Activated CD8-positive, alpha-beta memory T cell treated with anti-CD3 and anti-CD28 coated beads for 36 hours (primary cell): Measurements from ENCODE around the gene HSPA1L. TPM values are rescaled to one million over a fixed set of nuclear protein-coding genes. Genes with fewer than 3 reads are reported as not detected.

ENCODE experiments used
- CTCF ChIA-PET: fragments of 350-600 bp; sonication (Branson Sonifier 250); formaldehyde crosslinking; loops from one replicate; lab custom pipeline; 2021; ENCODE audit warnings: antibody characterized with exemption; lab: Charles Lee
- POLR2A ChIA-PET: fragments of 350-600 bp; sonication (Branson Sonifier 250); formaldehyde crosslinking; loops from one replicate; lab custom pipeline; 2021; ENCODE audit warnings: antibody characterized with exemption; lab: Charles Lee
- total RNA-seq, 2 experiments: library from RNA; stranded (reverse); gene quantifications; one replicate each; pipeline ENCODE4 v1.2.3, GENCODE V29; 2021

HSPA1L gene
- total RNA-seq, 2 experiments from 2014 or later: 2.6 to 2.7 TPM

DNA sequence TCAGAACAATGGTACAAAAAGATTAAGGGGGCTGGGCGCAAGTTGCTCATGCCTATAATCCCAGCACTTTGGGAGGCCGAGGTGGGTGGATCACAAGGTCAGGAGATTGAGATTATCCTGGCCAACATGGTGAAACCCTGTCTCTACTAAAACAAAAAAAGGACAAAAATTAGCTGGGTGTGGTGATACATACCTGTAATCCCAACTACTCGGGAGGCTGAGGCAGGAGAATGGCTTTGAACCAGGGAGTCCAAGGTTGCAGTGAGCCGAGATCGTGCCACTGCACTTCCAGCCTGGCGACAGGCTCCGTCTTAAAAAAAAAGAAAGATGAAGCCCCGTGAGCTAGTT lies 24.7 kb upstream of the HSPA1L start:
- CTCF ChIA-PET: interaction anchor here (0.5 kb wide), 1 partner anchor 9 kb away, joined by 3 read pairs; no protein-coding TSS in a partner anchor
- POLR2A ChIA-PET: interaction anchor here (0.8 kb wide), 1 partner anchor 12 kb away, joined by 3 read pairs; the partner anchor contains the start of gene HSPA1B

DNA sequence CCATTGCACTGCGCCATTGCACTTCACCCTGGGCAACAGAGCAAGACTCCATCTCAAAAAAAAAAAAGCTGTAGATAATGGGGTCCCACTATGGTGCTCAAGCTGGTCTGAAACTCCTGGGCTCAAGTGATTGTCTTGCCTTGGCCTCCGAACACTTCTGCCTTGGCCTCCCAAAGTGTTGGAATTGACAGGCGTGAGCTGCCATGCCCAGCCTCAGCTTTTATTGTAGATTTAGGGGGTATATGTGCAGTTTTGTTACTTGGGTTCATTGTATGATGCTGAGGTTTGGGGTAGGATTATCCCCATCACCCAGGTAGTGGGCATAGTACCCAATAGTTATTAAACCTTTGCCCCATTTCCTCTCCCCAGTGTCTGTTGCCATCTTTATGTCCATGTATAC lies 23.9 kb upstream of the HSPA1L start:
- CTCF ChIA-PET: interaction anchor here (0.9 kb wide), 2 partner anchors 28 to 68 kb away, joined by 3 to 4 read pairs; no protein-coding TSS in a partner anchor
- POLR2A ChIA-PET: interaction anchor here (1.7 kb wide), 1 partner anchor 9 kb away, joined by 4 read pairs; no protein-coding TSS in a partner anchor

DNA sequence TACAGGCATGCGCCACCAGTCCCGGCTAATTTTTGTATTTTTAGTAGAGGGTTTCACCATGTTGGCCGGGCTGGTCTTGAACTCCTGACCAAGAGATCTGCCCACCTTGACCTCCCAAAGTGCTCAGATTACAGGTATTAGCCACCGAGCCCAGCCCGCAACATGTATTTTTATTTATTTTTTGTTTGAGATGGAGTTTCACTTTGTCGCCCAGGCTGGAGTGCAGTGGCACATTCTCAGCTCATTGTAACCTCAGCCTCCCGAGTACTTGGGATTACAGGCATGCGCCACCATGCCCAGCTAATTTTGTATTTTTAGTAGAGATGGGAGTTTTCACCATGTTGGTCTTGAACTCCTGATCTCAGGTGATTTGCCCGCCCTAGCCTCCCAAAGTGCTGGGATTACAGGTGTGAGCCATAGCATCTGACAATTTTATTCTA lies 23.1 kb upstream of the HSPA1L start:
- CTCF ChIA-PET: interaction anchor here (0.6 kb wide), 1 partner anchor 52 kb away, joined by 3 read pairs; no protein-coding TSS in a partner anchor
- POLR2A ChIA-PET: interaction anchor here (0.6 to 1.7 kb wide), 3 partner anchors 8 to 260 kb away, joined by 3 to 7 read pairs (median 4); no protein-coding TSS in a partner anchor

DNA sequence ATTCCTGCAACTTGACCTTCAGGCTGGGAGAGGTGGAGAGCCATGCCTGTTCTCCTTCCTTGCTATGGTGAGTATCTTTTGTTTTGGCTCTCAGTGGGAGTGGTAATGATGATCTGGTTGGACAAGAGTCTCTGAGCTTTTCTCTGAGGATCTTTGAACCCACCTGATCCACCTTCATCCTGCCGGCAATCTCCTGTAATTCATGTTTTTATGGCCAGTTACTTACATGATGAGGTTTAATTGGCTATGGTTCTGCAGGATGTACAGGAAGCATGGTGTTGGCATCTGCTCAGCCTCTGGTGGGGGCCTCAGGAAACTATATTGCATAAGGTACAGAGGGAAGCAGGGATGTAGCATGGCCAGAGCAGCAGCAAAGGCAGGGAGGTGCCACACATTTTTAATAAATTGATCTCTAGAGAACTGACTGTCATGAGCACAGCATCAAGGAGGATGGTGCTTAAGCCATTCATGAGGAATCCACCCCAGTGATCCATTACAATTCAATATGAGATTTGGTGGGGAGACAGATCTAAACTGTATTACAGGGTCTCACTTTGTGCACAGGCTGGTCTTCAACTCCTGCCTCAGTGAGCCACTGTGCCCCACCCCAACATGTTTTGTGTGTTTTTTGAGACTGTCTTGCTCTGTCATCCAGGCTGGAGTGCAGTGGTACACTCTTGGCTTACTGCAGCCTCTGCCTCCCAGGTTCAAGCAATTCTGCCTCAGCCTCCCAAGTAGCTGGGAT lies 22.5 kb upstream of the HSPA1L start:
- ChIA-PET CTCF (interaction anchor here (0.6 to 3.1 kb wide), 5 partner anchors 26 to 98 kb away, joined by 3 to 8 read pairs (median 4); partner anchors contain the start of genes MSH5 and NEU1), POLR2A (interaction anchor here (0.7 to 1.7 kb wide), 3 partner anchors 8 to 25 kb away, joined by 4 read pairs; partner anchors contain the start of gene NEU1)

DNA sequence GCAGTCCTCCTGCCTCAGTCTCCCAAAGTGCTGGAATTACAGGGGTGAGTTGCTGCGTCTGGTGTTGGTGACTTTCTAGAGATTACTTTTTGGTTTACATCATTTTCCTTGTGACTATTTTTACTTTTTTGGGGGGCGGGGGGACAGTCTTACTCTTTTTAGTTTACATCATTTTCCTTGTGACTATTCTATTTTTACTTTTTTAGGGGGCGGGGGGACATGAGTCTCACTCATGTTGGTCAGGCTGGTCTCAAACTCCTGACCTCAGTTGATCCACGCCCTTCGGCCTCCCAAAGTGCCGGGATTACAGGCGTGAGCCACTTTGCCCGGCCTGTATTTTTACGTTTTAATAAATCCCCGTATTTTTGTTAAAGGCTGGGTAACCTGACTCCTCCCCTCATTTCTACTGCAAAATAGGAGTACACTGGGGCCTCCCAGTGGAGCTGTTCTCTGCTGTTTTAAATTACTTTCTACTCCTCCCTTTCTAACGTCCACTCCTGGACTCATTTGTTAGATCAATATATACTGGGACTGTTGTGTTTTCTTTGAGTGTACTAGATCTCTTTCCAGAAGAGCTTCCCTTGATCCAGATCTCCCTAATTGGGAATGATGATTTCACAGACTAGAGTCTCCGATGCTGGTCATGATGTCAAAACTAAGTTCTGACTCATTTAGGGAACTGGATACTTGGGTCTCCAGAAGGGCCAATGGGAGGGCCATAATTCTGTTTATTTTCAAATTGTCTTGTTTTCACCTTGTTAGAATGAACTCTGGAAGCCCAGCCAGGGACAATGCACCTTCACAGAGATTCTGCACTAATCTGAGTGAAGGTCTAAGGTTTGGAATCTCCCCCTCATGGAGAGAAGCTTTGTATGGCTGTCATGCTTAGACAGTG lies 21.6 kb upstream of the HSPA1L start:
- POLR2A ChIA-PET: interaction anchor here (0.7 to 1.2 kb wide), 4 partner anchors 23 to 40 kb away, joined by 3 to 7 read pairs (median 4); partner anchors contain the start of gene NEU1
- CTCF ChIA-PET: interaction anchor here (0.6 to 3.1 kb wide), 6 partner anchors 26 to 97 kb away, joined by 3 to 8 read pairs (median 4); partner anchors contain the start of genes MSH5 and NEU1

DNA sequence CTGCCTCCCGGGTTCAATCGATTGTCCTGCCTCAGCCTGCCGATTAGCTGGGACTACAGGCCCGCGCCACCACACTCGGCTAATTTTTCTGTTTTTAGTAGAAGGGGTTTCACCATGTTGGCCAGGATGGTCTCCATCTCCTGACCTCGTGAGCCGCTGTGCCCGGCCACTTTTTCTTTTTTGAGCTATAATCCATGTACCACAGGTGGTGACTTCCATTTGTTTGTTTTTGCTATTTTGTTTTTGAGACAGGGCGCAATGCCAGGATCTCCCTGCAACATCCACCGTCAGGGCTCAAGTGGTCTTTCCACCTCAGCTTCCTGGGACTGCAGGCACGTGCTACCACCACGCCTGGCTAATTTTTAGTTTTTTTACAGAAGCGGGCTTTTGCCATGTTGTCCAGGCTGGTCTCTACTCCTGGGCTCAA lies 21.0 kb upstream of the HSPA1L start:
- CTCF ChIA-PET: interaction anchor here (0.7 to 3.1 kb wide), 6 partner anchors 27 to 153 kb away, joined by 3 to 8 read pairs (median 4); partner anchors contain the start of genes NEU1 and VARS1
- POLR2A ChIA-PET: interaction anchor here (0.7 to 1.4 kb wide), 4 partner anchors 9 to 39 kb away, joined by 3 to 7 read pairs (median 4); partner anchors contain the start of gene NEU1

DNA sequence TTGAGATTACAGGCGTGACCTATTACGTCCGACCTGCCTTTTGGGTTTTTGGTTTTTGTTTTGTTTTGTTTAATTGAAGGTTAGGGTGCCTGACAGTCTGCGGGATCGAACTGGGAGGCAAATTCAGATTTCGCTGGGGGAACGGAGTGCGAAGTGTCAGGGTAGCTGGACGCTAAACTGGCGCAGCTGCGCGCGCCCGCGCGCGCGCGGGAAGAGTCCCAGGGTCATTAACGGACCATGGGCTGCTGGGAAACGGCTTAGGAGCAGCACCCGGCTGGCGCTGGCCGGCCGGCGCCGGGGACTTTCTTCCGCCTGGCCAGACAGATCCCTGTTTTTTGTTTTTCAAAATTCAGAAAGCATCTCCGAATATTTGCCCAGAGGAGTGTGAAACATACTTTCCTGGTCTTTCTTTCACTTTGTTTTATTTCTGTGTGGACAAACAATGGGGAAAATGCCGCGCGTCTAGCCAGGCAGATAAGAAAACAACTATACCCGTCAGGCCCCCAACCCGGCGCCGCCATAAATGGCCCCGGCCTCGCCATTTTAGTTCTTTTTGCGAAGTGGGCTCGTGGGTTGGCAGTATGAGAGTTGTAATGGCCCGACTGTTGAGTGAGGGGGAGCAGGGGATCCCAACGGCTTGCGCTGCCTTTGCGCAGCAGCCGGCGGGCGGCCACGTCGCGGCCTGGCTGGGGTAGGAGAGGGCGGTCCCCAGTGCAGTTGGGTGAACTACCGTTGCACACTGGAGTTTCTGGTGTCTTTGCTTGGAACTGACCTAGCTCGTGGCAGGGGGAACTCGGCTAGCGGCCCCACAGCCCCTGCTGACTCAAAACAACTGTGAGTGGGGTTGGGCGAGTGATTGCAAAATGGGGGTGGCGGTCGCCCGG lies 19.5 kb upstream of the HSPA1L start:
- POLR2A ChIA-PET: interaction anchor here (0.6 to 1.7 kb wide), 11 partner anchors 9 to 1216 kb away, joined by 3 to 9 read pairs (median 5); partner anchors contain the start of gene NEU1
- CTCF ChIA-PET: interaction anchor here (0.7 to 3.1 kb wide), 5 partner anchors 22 to 170 kb away, joined by 3 to 8 read pairs (median 5); partner anchors contain the start of genes NEU1 and VARS1

DNA sequence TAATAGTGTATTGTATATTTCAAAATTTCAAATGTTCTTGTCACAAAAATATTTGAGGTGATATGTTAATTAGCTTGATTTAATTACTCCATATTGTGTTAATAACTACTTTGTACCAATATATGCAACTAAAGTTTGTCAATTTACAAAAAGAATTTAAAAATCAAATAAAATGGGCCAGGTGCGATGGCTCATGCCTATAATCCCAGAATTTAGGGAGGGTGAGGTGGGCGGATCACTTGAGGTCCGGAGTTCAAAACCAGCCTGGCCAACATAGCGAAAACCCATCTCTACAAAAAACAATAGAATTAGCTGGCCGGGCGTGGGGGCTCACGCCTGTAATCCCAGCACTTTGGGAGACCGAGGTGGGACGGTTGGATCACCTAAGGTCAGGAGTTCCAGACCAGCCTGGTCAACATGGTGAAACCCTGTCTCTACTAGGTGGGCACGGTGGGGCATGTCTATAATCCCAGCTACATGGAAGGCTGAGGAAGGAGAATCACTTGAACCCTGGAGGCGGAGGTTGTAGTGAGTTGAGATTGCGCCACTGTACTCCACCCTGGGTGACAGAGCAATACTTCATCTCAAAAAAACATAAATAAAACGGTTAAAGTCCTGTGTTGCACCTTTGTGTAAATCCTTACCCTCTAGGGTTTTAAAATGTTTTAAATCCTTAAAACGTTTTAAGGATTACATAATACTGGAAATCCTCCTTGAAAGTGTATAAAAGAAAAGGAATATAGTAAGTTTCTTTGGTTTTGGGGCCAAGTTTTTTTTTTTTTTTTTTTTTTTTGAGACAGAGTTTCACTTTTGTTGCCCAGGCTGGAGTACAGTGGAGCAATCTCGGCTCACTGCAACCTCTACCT lies 16.5 kb upstream of the HSPA1L start:
- ChIA-PET POLR2A (interaction anchor here (0.6 kb wide), 1 partner anchor 32 kb away, joined by 3 read pairs; no protein-coding TSS in a partner anchor), CTCF (interaction anchor here (0.6 to 2.6 kb wide), 10 partner anchors 9 to 695 kb away, joined by 3 to 11 read pairs (median 4); partner anchors contain the start of genes DDAH2, LSM2 and VWA7)

DNA sequence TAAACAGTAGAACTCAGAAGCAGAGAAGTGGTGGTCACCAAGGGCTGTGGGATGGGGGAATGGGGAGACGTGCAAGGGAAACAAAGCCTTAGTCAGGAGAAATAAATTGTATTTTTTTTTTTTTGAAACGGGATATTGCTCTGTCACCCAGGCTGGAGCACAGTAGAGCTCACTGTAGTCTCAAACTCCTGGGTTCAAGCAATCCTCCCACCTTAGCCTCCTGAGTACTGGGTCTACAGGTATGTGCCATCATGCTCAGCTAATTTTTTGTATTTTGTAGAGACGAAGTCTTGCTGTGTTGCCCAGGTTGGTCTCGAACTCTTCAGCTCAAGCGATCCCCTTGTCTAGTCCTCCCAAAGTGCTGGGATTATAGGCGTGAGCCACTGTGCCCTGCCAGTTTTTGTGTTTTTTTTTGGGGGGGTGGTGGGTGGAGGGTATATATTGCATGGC lies 15.8 kb upstream of the HSPA1L start:
- ChIA-PET POLR2A (interaction anchor here (0.6 to 0.7 kb wide), 3 partner anchors 33 to 137 kb away, joined by 3 to 7 read pairs (median 4); no protein-coding TSS in a partner anchor), CTCF (interaction anchor here (0.6 to 2.6 kb wide), 8 partner anchors 9 to 167 kb away, joined by 3 to 15 read pairs (median 4); partner anchors contain the start of genes DDAH2, GPANK1, HSPA1A and HSPA1L)

DNA sequence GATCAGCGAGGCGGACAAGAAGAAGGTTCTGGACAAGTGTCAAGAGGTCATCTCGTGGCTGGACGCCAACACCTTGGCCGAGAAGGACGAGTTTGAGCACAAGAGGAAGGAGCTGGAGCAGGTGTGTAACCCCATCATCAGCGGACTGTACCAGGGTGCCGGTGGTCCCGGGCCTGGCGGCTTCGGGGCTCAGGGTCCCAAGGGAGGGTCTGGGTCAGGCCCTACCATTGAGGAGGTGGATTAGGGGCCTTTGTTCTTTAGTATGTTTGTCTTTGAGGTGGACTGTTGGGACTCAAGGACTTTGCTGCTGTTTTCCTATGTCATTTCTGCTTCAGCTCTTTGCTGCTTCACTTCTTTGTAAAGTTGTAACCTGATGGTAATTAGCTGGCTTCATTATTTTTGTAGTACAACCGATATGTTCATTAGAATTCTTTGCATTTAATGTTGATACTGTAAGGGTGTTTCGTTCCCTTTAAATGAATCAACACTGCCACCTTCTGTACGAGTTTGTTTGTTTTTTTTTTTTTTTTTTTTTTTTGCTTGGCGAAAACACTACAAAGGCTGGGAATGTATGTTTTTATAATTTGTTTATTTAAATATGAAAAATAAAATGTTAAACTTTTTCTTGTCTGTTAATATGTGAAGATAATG lies 14.7 kb upstream of the HSPA1L start:
- ChIA-PET POLR2A (interaction anchor here (0.5 to 0.9 kb wide), 5 partner anchors 9 to 94 kb away, joined by 3 to 5 read pairs (median 4); no protein-coding TSS in a partner anchor), CTCF (interaction anchor here (0.7 to 2.6 kb wide), 9 partner anchors 7 to 1698 kb away, joined by 3 to 15 read pairs (median 4); partner anchors contain the start of genes CLIC1, DDAH2, GPANK1 and LSM2)

DNA sequence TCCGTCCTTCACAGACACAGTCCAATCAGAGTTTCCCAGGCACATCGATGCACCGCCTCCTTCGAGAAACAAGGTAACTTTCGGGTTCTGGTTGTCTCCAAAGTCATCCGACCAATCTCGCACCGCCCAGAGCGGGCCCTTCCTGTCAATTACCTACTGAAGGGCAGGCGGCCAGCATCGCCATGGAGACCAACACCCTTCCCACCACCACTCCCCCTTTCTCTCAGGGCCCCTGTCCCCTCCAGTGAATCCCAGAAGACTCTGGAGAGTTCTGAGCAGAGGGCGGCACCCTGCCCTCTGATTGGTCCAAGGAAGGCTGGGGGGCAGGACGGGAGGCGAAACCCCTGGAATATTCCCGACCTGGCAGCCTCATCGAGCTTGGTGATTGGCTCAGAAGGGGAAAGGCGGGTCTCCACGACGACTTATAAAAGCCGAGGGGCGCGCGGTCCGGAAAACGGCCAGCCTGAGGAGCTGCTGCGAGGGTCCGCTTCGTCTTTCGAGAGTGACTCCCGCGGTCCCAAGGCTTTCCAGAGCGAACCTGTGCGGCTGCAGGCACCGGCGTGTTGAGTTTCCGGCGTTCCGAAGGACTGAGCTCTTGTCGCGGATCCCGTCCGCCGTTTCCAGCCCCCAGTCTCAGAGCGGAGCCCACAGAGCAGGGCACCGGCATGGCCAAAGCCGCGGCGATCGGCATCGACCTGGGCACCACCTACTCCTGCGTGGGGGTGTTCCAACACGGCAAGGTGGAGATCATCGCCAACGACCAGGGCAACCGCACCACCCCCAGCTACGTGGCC lies 12.4 kb upstream of the HSPA1L start, which contains the start of gene HSPA1B:
Gene HSPA1B (plus strand): TSS at position 453 of the 794 bp plus-strand sequence. CDS start 213 bp downstream, at position 666.
- CTCF ChIA-PET: interaction anchor here (0.9 to 2.1 kb wide), 9 partner anchors 10 to 124 kb away, joined by 3 to 8 read pairs (median 4); partner anchors contain the start of genes ABHD16A, DDAH2, HSPA1A and HSPA1L
- POLR2A ChIA-PET: interaction anchor here (0.6 to 2.6 kb wide), 14 partner anchors 13 to 330 kb away, joined by 3 to 12 read pairs (median 3); partner anchors contain the start of genes ABHD16A, BAG6, HSPA1A and HSPA1L

DNA sequence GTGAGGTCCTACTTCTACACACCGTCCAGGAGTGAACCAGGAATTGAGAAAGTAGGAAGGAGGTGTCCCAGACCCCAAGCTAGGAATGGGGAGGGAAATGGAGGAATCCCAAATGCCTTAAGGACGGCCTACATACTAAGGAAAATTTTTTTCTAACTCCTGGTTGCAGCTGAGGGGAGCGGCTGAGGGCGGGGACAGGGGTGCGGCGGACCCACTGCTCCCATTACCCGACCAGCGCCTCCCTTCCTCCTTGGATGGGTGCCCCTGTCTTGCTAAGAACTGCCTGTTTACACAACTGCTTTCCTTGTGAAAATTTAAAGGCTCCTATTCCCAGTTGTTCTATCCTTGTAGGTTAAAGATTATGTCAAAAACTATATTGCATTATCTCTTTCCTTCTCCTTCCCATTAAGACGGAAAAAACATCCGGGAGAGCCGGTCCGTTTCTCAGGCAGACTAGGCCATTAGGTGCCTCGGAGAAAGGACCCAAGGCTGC lies 11.8 kb upstream of the HSPA1L start:
- ChIA-PET CTCF (interaction anchor here (0.9 to 2.1 kb wide), 7 partner anchors 9 to 97 kb away, joined by 3 to 8 read pairs (median 4); partner anchors contain the start of genes DDAH2, HSPA1A, HSPA1L and LSM2), POLR2A (interaction anchor here (0.6 to 2.6 kb wide), 11 partner anchors 12 to 267 kb away, joined by 3 to 12 read pairs (median 3); partner anchors contain the start of genes ABHD16A, BAG6, HSPA1A and HSPA1L)

DNA sequence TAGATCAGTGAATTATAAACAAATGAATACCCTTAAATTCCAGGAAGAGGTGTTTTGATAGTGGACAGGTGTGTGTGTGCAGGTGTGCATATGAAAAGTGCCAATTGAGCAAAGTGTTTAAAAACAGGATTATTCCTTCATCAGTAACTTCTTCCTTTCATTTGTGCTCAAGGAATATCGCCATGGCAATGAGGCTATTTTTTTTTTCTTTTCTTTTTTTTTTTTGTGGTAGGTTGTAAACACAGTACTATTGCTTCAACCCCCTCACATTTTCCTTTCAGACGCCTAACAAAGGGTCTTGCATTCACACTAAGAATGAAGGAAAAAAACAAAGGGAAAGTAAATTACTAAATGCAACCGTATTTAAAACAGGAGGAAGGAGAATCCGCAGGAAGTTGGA lies 10.5 kb upstream of the HSPA1L start:
- CTCF ChIA-PET: no interaction called here
- POLR2A ChIA-PET: interaction anchor here (1.2 to 2.6 kb wide), 2 partner anchors 11 to 85 kb away, joined by 7 to 12 read pairs; partner anchors contain the start of genes HSPA1A, HSPA1L and MSH5
